DOHH2 (cell line): ENCODE measurements around the gene SMIM30.

ENCODE experiments used
- H3F3A ChIP-seq: fragments of 200-600 bp; sonication (generic), shearing (Covaris generic); 2 replicates; pipeline ENCODE4 v1.6.0; 2016; ENCODE audit warnings: antibody characterized with exemption, mild to moderate bottlenecking; ENCODE audit not compliant: control insufficient read depth, insufficient read depth
- H3K27ac ChIP-seq: fragments of 200-600 bp; sonication (generic); 2 replicates; pipeline ENCODE4 v1.5.1; 2014; ENCODE audit warnings: low read depth, mild to moderate bottlenecking, low read length, moderate library complexity
- H3K27me3 ChIP-seq: fragments of 200-600 bp; sonication (generic); 2 replicates; pipeline ENCODE4 v1.6.1; 2014; ENCODE audit warnings: mild to moderate bottlenecking, low read length, mixed read lengths; ENCODE audit not compliant: control insufficient read depth
- H3K36me3 ChIP-seq: fragments of 200-600 bp; sonication (generic); 2 replicates; pipeline ENCODE4 v1.6.1; 2014; ENCODE audit warnings: mild to moderate bottlenecking, low read length, moderate library complexity, mixed read lengths; ENCODE audit not compliant: control insufficient read depth
- H3K4me1 ChIP-seq: fragments of 200-600 bp; sonication (generic); 2 replicates; pipeline ENCODE4 v1.6.1; 2014; ENCODE audit warnings: mild to moderate bottlenecking, low read length, mixed read lengths; ENCODE audit not compliant: control insufficient read depth
- H3K4me2 ChIP-seq: fragments of 200-600 bp; sonication (generic); 2 replicates; pipeline ENCODE4 v1.6.0; 2014; ENCODE audit warnings: mild to moderate bottlenecking, low read length, moderate library complexity
- H3K4me3 ChIP-seq: fragments of 200-600 bp; sonication (generic); 2 replicates; pipeline ENCODE4 v1.5.1; 2014; ENCODE audit warnings: mild to moderate bottlenecking, low read length, mixed read lengths
- H3K79me2 ChIP-seq: fragments of 200-600 bp; sonication (generic); 2 replicates; pipeline ENCODE4 v1.6.1; 2014; ENCODE audit warnings: mild to moderate bottlenecking, low read length, mixed read lengths; ENCODE audit not compliant: control insufficient read depth
- H3K9me2 ChIP-seq: fragments of 200-600 bp; sonication (generic); replicated peaks from 2 replicates; pipeline ENCODE4 v1.6.1; 2014; ENCODE audit warnings: mild to moderate bottlenecking, low read length, mixed read lengths; ENCODE audit not compliant: control insufficient read depth
- H3K9me3 ChIP-seq: fragments of 200-600 bp; sonication (generic); 2 replicates; pipeline ENCODE4 v1.6.1; 2014; ENCODE audit warnings: antibody characterized with exemption, low read length, mixed read lengths; ENCODE audit not compliant: control insufficient read depth, insufficient read depth
- H4K20me1 ChIP-seq: fragments of 200-600 bp; sonication (generic); 2 replicates; pipeline ENCODE4 v1.6.0; 2014; ENCODE audit warnings: low read depth, mild to moderate bottlenecking, antibody characterized with exemption, low read length, moderate library complexity; ENCODE audit not compliant: control insufficient read depth, insufficient read depth
- CTCF ChIP-seq: fragments of 200-600 bp; sonication (generic); IDR thresholded peaks from one replicate; pipeline ENCODE4 v1.5.1; 2014; ENCODE audit warnings: antibody characterized with exemption, mild to moderate bottlenecking, low read depth, low read length; ENCODE audit not compliant: poor library complexity, severe bottlenecking
- EZH2phosphoT487 ChIP-seq: fragments of 200-600 bp; sonication (generic); IDR thresholded peaks from 2 replicates; pipeline ENCODE4 v1.6.1; 2017; ENCODE audit warnings: borderline replicate concordance, mild to moderate bottlenecking, antibody characterized with exemption, low read length, moderate library complexity, mixed read lengths

Gene SMIM30

DNA sequence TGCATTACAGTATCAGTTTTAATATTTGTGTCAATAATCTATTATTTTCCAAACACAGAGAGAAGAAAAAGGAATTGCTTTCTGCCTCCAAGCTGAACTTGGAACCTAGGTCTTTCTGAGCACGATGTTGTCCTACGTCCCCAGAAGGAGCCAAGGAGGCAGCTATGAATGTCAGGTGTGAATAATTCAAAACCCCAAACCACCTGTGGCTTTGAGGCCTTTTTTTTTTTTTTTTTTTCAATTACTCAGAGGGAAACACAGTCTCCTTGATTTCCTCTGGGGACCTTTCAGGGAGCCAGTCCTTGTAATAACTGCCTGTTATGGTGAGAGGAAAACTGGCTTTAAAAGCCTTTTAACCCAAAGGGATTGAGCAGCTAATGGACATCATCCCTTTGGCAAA lies 40.0 kb downstream of the SMIM30 start:
- TF ChIP-seq EZH2phosphoT487 (no peak), CTCF (no peak)
- no peaks in the 10 kb centered on the region for H3K4me1 ChIP-seq
- no peaks in the 10 kb centered on the region for H3K27me3 ChIP-seq
- H4K20me1 ChIP-seq, result no peaks in the 10 kb centered on the region
- H3K4me3 ChIP-seq, result no peak overlapping the region
- H3K36me3 ChIP-seq, result no peaks in the 10 kb centered on the region
- no peak overlapping the region for H3K27ac ChIP-seq
- no peaks in the 10 kb centered on the region for H3K9me3 ChIP-seq
- no peak overlapping the region for H3K4me2 ChIP-seq
- H3F3A ChIP-seq, result no peaks in the 10 kb centered on the region
- no peaks in the 10 kb centered on the region for H3K9me2 ChIP-seq
- H3K79me2 ChIP-seq, result no peaks in the 10 kb centered on the region

DNA sequence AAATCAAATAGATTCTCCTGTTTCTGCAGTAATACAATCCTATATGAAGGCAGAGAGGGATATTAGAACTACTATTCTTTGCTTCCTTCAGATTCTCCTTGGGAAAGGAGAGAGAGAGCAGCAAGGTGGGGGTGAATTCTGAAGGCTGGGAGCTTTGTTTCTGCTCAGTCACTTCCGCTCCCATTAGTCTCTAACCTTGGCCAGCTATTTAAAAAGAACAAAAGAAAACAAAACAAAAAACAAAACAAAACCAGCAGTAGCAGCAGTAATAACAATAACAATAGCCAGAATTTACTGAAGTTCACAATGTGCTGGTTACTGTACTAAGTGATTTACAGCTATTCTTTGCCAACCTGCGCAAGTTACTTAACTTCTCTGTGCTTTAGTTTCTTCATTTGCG lies 41.7 kb downstream of the SMIM30 start:
- peaks cover 5% of the 10 kb centered on the region for H3K4me1 ChIP-seq
- H3K9me2 ChIP-seq, result no peaks in the 10 kb centered on the region
- H3K4me2 ChIP-seq, result no peak overlapping the region
- H3F3A ChIP-seq, result no peaks in the 10 kb centered on the region
- TF ChIP-seq CTCF, result no peak
- TF ChIP-seq EZH2phosphoT487, result no peak
- no peaks in the 10 kb centered on the region for H3K9me3 ChIP-seq
- no peaks in the 10 kb centered on the region for H3K79me2 ChIP-seq
- no peaks in the 10 kb centered on the region for H3K36me3 ChIP-seq
- H4K20me1 ChIP-seq, result no peaks in the 10 kb centered on the region
- H3K27ac ChIP-seq, result no peak overlapping the region
- H3K27me3 ChIP-seq, result no peaks in the 10 kb centered on the region
- no peak overlapping the region for H3K4me3 ChIP-seq

DNA sequence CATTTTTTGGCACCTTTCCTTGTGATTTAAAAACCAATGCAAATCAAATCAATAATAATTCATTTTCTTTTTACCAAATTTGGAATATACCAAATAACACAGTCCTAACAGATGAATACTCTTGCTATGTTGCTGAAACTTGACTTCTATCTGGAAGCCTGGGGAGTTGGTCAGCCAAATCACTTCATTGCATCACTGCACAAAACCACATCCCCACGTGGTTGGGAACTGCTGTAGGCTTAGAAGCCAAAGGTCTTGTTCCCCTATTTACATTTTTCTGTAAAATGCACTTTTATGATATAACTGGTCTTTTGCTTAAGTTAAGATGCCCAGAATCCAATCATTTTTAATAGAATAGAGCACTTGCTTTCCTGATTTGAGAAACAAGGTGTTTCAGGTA lies 46.9 kb downstream of the SMIM30 start:
- H4K20me1 ChIP-seq, result no peaks in the 10 kb centered on the region
- no peaks in the 10 kb centered on the region for H3K36me3 ChIP-seq
- TF ChIP-seq CTCF (no peak), EZH2phosphoT487 (no peak)
- peaks cover 17% of the 10 kb centered on the region for H3K4me1 ChIP-seq
- peak overlapping the region; percentile 22 for H3K4me3 ChIP-seq
- no peak overlapping the region for H3K27ac ChIP-seq
- H3K9me3 ChIP-seq, result no peaks in the 10 kb centered on the region
- no peaks in the 10 kb centered on the region for H3K9me2 ChIP-seq
- H3K79me2 ChIP-seq, result no peaks in the 10 kb centered on the region
- H3K4me2 ChIP-seq, result peak overlapping the region; percentile 36
- H3K27me3 ChIP-seq, result no peaks in the 10 kb centered on the region
- no peaks in the 10 kb centered on the region for H3F3A ChIP-seq
